Bone marrow (tissue), 2 donors: Measurements from ENCODE around the gene TUBA1A.
A peak's percentile ranks its signal among the peaks of the same experiment; 100 is the strongest.
"Not testable (repeated sequence)": the region's sequence is repeated elsewhere in the genome, so short reads cannot be mapped to it uniquely, and the experiment has no call there.

ENCODE experiments used
- DNase-seq, 2 donors: peaks; one replicate each; lab custom pipeline; 2025; lab: John Stamatoyannopoulos, UW

The TUBA1A gene

GRCh38 chr12:49188916-49189367 lies at the start of gene TUBA1A:
Gene TUBA1A (minus strand): TSS chr12:49189080. CDS start chr12:49188979, 101 bp downstream.
- peak; percentile 85 to 98 for DNase-seq

GRCh38 chr12:49236423-49236822 lies 47.5 kb upstream of the TUBA1A start:
- DNase-seq: no peak

GRCh38 chr12:49233842-49234526 lies 45.1 kb upstream of the TUBA1A start:
- peak; percentile 54 to 67 for DNase-seq

GRCh38 chr12:49232940-49233841 lies 44.3 kb upstream of the TUBA1A start:
- no peak for DNase-seq

- no peak for DNase-seq
These were observed 43.2 kb upstream of the TUBA1A start for GRCh38 chr12:49231878-49232655.

GRCh38 chr12:49230805-49231194 lies 41.9 kb upstream of the TUBA1A start:
- no peak for DNase-seq

- no peak for DNase-seq
These were observed 41.4 kb upstream of the TUBA1A start for GRCh38 chr12:49230176-49230804.

GRCh38 chr12:49228653-49229052 lies 39.8 kb upstream of the TUBA1A start:
- DNase-seq: no peak

- no peak for DNase-seq
These were observed 38.8 kb upstream of the TUBA1A start for GRCh38 chr12:49227713-49228112.

GRCh38 chr12:49225576-49226166 lies 36.8 kb upstream of the TUBA1A start:
- no peak for DNase-seq

- DNase-seq: no peak
These were observed 34.9 kb upstream of the TUBA1A start for GRCh38 chr12:49223590-49224369.

GRCh38 chr12:49223122-49223521 lies 34.2 kb upstream of the TUBA1A start:
- DNase-seq: no peak

GRCh38 chr12:49220972-49221371 lies 32.1 kb upstream of the TUBA1A start:
- DNase-seq: no peak

GRCh38 chr12:49219417-49220026 lies 30.6 kb upstream of the TUBA1A start:
- DNase-seq: no peak

GRCh38 chr12:49212572-49212971 lies 23.7 kb upstream of the TUBA1A start:
- DNase-seq: no peak

- DNase-seq: not testable (repeated sequence)
These were observed 21.8 kb upstream of the TUBA1A start for GRCh38 chr12:49210703-49211102.

GRCh38 chr12:49208676-49209075 lies 19.8 kb upstream of the TUBA1A start:
- DNase-seq: no peak

- DNase-seq: no peak
These were observed 19.3 kb upstream of the TUBA1A start for GRCh38 chr12:49208146-49208545.

- no peak for DNase-seq
These were observed 17.5 kb upstream of the TUBA1A start for GRCh38 chr12:49206389-49206788.
